Neural cell (in vitro differentiated cells): ENCODE measurements around the gene RWDD3.

Experiments
- EP300 ChIP-seq: fragments of 450-650 bp; conservative IDR thresholded peaks from 2 replicates; pipeline ENCODE4 v1.6.1; 2014; ENCODE audit warnings: antibody characterized with exemption, mild to moderate bottlenecking, moderate library complexity; ENCODE audit not compliant: poor library complexity, severe bottlenecking
- EZH2 ChIP-seq: fragments of 200-600, 300-800 bp; shearing (Covaris generic), sonication (generic); IDR thresholded peaks from 2 replicates; pipeline ENCODE4 v1.6.1; 2014; ENCODE audit warnings: antibody characterized with exemption, low read length, borderline replicate concordance, mild to moderate bottlenecking; ENCODE audit not compliant: insufficient read depth, poor library complexity, severe bottlenecking
- MXI1 ChIP-seq: fragments of 450-650 bp; conservative IDR thresholded peaks from 2 replicates; pipeline ENCODE4 v1.6.1; 2014; ENCODE audit warnings: antibody characterized with exemption, mild to moderate bottlenecking; ENCODE audit not compliant: poor library complexity, severe bottlenecking
- POLR2AphosphoS5 ChIP-seq: IDR thresholded peaks from 2 replicates; pipeline ENCODE4 v1.6.1; 2012
- RAD21 ChIP-seq: fragments of 450-650 bp; conservative IDR thresholded peaks from 2 replicates; pipeline ENCODE4 v1.6.1; 2014; ENCODE audit warnings: antibody characterized with exemption, mild to moderate bottlenecking, moderate library complexity
- SMC3 ChIP-seq: fragments of 450-650 bp; conservative IDR thresholded peaks from 2 replicates; pipeline ENCODE4 v1.6.1; 2014; ENCODE audit warnings: antibody characterized with exemption, mild to moderate bottlenecking, moderate library complexity; ENCODE audit not compliant: poor library complexity
- TAF1 ChIP-seq: IDR thresholded peaks from 2 replicates; pipeline ENCODE4 v1.6.1; 2012; ENCODE audit warnings: low read depth
- TF ChIP-seq, protein P1 (sequence below): fragments of 450-650 bp; IDR thresholded peaks from 2 replicates; pipeline ENCODE4 v1.5.1; 2014; ENCODE audit warnings: antibody characterized with exemption, mild to moderate bottlenecking, moderate library complexity; ENCODE audit not compliant: poor library complexity, severe bottlenecking
- TF ChIP-seq, protein P2 (sequence below): IDR thresholded peaks from 2 replicates; pipeline ENCODE4 v1.6.1; 2012; ENCODE audit warnings: borderline replicate concordance

GRCh38 chr1:95195046-95195445 is 39.0 kb upstream of the RWDD3 start:
- TF ChIP-seq, protein P1, sequence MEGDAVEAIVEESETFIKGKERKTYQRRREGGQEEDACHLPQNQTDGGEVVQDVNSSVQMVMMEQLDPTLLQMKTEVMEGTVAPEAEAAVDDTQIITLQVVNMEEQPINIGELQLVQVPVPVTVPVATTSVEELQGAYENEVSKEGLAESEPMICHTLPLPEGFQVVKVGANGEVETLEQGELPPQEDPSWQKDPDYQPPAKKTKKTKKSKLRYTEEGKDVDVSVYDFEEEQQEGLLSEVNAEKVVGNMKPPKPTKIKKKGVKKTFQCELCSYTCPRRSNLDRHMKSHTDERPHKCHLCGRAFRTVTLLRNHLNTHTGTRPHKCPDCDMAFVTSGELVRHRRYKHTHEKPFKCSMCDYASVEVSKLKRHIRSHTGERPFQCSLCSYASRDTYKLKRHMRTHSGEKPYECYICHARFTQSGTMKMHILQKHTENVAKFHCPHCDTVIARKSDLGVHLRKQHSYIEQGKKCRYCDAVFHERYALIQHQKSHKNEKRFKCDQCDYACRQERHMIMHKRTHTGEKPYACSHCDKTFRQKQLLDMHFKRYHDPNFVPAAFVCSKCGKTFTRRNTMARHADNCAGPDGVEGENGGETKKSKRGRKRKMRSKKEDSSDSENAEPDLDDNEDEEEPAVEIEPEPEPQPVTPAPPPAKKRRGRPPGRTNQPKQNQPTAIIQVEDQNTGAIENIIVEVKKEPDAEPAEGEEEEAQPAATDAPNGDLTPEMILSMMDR: no peak
- TF ChIP-seq EZH2 (no peak), SMC3 (no peak), POLR2AphosphoS5 (no peak), MXI1 (no peak), EP300 (no peak), RAD21 (no peak), TAF1 (no peak)
- TF ChIP-seq, protein P2, sequence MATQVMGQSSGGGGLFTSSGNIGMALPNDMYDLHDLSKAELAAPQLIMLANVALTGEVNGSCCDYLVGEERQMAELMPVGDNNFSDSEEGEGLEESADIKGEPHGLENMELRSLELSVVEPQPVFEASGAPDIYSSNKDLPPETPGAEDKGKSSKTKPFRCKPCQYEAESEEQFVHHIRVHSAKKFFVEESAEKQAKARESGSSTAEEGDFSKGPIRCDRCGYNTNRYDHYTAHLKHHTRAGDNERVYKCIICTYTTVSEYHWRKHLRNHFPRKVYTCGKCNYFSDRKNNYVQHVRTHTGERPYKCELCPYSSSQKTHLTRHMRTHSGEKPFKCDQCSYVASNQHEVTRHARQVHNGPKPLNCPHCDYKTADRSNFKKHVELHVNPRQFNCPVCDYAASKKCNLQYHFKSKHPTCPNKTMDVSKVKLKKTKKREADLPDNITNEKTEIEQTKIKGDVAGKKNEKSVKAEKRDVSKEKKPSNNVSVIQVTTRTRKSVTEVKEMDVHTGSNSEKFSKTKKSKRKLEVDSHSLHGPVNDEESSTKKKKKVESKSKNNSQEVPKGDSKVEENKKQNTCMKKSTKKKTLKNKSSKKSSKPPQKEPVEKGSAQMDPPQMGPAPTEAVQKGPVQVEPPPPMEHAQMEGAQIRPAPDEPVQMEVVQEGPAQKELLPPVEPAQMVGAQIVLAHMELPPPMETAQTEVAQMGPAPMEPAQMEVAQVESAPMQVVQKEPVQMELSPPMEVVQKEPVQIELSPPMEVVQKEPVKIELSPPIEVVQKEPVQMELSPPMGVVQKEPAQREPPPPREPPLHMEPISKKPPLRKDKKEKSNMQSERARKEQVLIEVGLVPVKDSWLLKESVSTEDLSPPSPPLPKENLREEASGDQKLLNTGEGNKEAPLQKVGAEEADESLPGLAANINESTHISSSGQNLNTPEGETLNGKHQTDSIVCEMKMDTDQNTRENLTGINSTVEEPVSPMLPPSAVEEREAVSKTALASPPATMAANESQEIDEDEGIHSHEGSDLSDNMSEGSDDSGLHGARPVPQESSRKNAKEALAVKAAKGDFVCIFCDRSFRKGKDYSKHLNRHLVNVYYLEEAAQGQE: no peak
